K562 (cell line): Measurements from ENCODE around the gene MRPL40. TPM values are rescaled to one million over a fixed set of nuclear protein-coding genes. Genes with fewer than 3 reads are reported as not detected.

Source experiments
- BRF2 ChIP-seq: IDR thresholded peaks from 3 replicates; pipeline ENCODE4 v1.6.1; 2011; ENCODE audit warnings: borderline replicate concordance, mild to moderate bottlenecking; ENCODE audit not compliant: insufficient read length, insufficient read depth
- CHD4 ChIP-seq: fragments of 200-600 bp; sonication (generic); IDR thresholded peaks from 3 replicates; pipeline ENCODE4 v1.6.1; 2012; ENCODE audit warnings: low read depth, mild to moderate bottlenecking, mixed read lengths, low read length, inconsistent platforms; ENCODE audit not compliant: insufficient read depth, insufficient replicate concordance, poor library complexity, severe bottlenecking
- GABPA ChIP-seq: fragments of 200-800 bp; sonication (Bioruptor generic); conservative IDR thresholded peaks from 2 replicates; pipeline ENCODE4 v1.6.1; 2016; ENCODE audit warnings: low read depth, missing genetic modification characterization, missing compliant biosample characterization
- KLF1 ChIP-seq: fragments of 450-650 bp; IDR thresholded peaks from 2 replicates; pipeline ENCODE4 v1.6.1; 2016; ENCODE audit warnings: missing genetic modification characterization, missing compliant biosample characterization
- KLF13 ChIP-seq: fragments of 450-650 bp; IDR thresholded peaks from 2 replicates; pipeline ENCODE4 v1.6.1; 2016; ENCODE audit warnings: missing genetic modification characterization, low read depth, mild to moderate bottlenecking, missing compliant biosample characterization, moderate library complexity, borderline replicate concordance
- NFXL1 ChIP-seq: fragments of 450-650 bp; formaldehyde crosslinking; IDR thresholded peaks from 2 replicates; pipeline ENCODE4 v1.4.0; 2021; ENCODE audit warnings: mild to moderate bottlenecking
- PPARD ChIP-seq: fragments of 250-450 bp; sonication (Bioruptor Pico); IDR thresholded peaks from 2 replicates; pipeline ENCODE4 v1.8.0; 2022; ENCODE audit warnings: inconsistent platforms, mild to moderate bottlenecking, moderate library complexity
- TSC22D4 ChIP-seq: fragments of 450-650 bp; IDR thresholded peaks from 2 replicates; pipeline ENCODE4 v1.6.1; 2016; ENCODE audit warnings: missing genetic modification characterization, missing biosample characterization, control low read depth
- ZMIZ1 ChIP-seq, 2 experiments: fragments of 150-350 bp in 1 of 2; IDR thresholded peaks; 2 replicates each; pipeline ENCODE4 v1.6.1; 2012 to 2016; ENCODE audit warnings: low read depth in 2 of 2, low read length in 2 of 2, mild to moderate bottlenecking in 1 of 2, moderate library complexity in 1 of 2
- polyA plus RNA-seq, 8 experiments: library from polyadenylated mRNA; depleted of rRNA in 4 of 8; stranded (reverse) in 5 of 8; unstranded in 3 of 8; fragments of >200 nt; fragmentation: Nextera tagmentation in 2 of 8; fragmentation: Illumina TruSeq in 1 of 8; extraction: Ambion mirVana in 2 of 8; extraction: Trizol in 1 of 8; gene quantifications; 2 replicates each; pipeline versions ENCODE4 v1.2.1 to v1.2.3, GENCODE V29; 2011 to 2014; ENCODE audit warnings: inconsistent platforms in 1 of 8, missing spikeins in 1 of 8
- total RNA-seq, 7 experiments: library from RNA; depleted of rRNA in 6 of 7; stranded (reverse); fragments of >200 nt in 6 of 7; fragmentation: Illumina TruSeq in 2 of 7; extraction: Trizol in 2 of 7; gene quantifications; 2 replicates each; pipeline versions ENCODE4 v1.2.1 to v1.2.3, GENCODE V29; 2011 to 2021; ENCODE audit warnings: low replicate concordance in 1 of 7
- TF ChIP-seq, protein P1 (sequence below), 2 experiments: fragments of 450-650 bp in 1 of 2; sonication (generic) in 1 of 2; formaldehyde crosslinking in 1 of 2; IDR thresholded peaks; 2 replicates each; pipeline versions ENCODE4 v1.7.1 to v1.9.0; 2016 to 2022; ENCODE audit warnings: inconsistent platforms in 1 of 2, mild to moderate bottlenecking in 1 of 2, missing genetic modification reagents in 1 of 2

MRPL40 gene
- total and polyA plus RNA-seq, 9 of the 15 experiments (the other 6 are each of a cell fraction or from before 2014, with no cell fraction given): 132 to 652 (median 208) TPM

GRCh38 chr22:19478045-19478900 is 45.9 kb downstream of the MRPL40 start (continued):
- TF ChIP-seq CHD4 (peak; percentile 17), GABPA (tag) (no peak), TSC22D4 (peak; percentile 84; the same call in 1 of the 2 replicates), KLF1 (tag) (0 out of 2 replicates have a peak, but pooled peaks have one; percentile 23), KLF13 (tag) (peak; percentile 41; the same call in 1 of the 2 replicates), NFXL1 (CRISPR knock-in tag) (no peak), BRF2 (no peak), ZMIZ1 (IDR thresholded peaks at IDR 0.05; ENCODE audit: low read depth in 2 of 2, low read length in 2 of 2) (no peak), PPARD (no peak)
- TF ChIP-seq, protein P1, sequence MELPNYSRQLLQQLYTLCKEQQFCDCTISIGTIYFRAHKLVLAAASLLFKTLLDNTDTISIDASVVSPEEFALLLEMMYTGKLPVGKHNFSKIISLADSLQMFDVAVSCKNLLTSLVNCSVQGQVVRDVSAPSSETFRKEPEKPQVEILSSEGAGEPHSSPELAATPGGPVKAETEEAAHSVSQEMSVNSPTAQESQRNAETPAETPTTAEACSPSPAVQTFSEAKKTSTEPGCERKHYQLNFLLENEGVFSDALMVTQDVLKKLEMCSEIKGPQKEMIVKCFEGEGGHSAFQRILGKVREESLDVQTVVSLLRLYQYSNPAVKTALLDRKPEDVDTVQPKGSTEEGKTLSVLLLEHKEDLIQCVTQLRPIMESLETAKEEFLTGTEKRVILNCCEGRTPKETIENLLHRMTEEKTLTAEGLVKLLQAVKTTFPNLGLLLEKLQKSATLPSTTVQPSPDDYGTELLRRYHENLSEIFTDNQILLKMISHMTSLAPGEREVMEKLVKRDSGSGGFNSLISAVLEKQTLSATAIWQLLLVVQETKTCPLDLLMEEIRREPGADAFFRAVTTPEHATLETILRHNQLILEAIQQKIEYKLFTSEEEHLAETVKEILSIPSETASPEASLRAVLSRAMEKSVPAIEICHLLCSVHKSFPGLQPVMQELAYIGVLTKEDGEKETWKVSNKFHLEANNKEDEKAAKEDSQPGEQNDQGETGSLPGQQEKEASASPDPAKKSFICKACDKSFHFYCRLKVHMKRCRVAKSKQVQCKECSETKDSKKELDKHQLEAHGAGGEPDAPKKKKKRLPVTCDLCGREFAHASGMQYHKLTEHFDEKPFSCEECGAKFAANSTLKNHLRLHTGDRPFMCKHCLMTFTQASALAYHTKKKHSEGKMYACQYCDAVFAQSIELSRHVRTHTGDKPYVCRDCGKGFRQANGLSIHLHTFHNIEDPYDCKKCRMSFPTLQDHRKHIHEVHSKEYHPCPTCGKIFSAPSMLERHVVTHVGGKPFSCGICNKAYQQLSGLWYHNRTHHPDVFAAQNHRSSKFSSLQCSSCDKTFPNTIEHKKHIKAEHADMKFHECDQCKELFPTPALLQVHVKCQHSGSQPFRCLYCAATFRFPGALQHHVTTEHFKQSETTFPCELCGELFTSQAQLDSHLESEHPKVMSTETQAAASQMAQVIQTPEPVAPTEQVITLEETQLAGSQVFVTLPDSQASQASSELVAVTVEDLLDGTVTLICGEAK (IDR thresholded peaks at IDR 0.05): no peak
- TF ChIP-seq, protein P1 (CRISPR knock-in tag; IDR thresholded peaks at IDR 0.05): no peak
